Activated CD4-positive, alpha-beta T cell treated with anti-CD3 and anti-CD28 coated beads, Interleukin-2, Interleukin-4, amounts not matched to agents 100 ng/mL and 50 ng/mL, durations not matched to agents 16 hours and 8 hours (primary cell): ENCODE data around the gene CNGA2.

Experiments used
- DNase-seq: peaks from one replicate; pipeline ENCODE4 v3.0.0-alpha.2; 2020; ENCODE audit warnings: low spot score

CNGA2 gene

DNA sequence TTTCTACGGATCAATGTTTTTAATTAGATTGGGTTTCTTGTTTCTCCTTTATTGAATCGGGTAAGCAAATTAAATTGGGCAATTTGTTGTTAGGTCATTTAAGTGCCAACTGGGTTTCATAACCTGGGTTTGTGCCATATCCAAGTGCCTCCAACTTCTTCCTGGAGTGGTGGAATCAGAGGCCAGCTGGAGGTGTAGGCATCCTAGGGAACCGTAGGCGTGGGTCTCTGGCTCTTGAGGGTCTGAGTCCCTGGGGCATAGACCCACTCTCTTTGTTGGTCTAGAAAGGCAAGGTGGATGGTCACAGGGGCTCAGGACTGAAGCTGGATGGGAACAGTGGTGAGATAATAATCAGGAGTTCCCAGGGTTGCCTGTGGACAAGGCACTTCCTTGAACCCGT is 18.3 kb downstream of the CNGA2 start:
- DNase-seq = no peak

DNA sequence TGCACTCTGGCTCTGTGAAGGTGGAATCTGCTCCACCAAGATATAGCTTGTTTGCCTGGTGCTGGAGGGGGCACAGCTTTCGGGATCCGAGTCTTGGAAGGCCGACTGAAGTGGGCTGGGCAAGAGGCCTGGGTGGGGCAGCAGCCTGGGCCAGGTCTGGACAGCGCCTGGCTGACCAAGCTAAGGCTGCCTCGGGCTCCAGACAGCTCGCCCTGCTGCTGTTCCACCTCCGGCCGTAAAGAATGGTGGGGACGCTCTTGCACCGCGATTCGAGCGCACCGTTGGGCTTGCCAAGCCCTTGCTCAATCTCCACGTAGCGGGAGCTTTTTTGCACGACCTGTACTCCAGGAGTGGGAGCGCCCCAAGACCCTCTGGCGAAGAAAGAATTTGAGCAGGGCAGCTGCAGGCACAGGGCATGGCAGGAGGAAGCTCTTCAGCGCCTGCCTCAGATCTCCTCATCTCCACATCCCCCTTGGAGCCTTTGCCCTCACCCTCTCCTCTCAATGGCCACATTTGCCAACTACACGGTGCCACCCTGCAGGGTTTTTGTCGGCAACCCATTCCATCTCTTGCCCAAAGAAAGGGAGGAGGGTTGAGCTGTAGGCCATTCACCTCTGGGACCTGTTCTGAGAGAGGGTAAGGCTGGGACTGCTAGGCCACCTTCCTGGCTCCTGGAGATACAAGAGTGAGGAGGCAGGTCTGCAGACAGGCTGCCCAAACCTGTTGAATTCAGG is 18.9 kb downstream of the CNGA2 start:
- DNase-seq = peak; percentile 19

DNA sequence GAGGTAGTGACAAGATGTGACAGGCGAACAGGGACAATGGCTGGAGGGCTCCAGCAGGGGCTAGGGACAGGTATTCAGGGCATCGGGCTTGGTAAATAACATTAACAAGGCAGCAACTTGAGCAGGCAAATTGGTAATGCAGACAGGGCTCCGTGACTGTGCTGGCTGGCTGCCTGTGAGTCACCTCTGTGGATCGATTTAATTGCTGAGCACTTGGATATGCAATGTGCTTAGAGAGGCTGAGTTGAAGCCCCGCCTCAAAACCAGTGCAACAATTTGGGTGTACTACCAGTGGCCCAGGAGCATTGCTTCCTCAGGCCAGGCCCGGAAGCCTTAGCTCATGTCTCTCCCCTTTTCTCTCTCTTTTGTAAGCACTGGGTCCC is 19.5 kb downstream of the CNGA2 start:
- DNase-seq = no peak

DNA sequence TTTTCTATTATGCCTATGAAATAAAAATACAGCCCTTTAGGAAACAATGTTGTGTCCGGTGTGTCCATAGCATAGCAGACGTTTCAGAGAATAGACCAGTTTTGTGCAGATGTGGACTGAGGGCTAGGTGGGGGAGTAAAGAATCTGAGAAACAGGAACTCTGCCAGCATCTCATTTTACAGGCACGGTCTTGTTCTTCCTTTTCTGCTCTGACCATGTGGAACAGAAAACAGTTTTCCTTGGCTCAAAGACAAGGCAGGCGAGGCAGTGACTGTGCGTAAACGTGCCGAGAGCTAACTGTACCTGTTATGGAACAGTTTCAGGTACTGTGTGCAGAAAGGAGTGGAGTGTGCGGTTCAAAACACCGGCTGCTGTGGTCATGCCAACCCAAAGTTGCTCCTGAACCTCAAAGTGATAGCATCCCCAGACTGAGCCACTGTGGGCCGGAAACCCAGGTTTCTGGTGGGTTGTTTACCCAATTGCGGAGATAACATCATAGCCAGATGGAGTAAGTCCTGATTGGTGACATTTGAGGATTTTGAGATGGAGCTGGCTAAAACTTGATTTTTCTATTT is 20.2 kb downstream of the CNGA2 start:
- no peak for DNase-seq

DNA sequence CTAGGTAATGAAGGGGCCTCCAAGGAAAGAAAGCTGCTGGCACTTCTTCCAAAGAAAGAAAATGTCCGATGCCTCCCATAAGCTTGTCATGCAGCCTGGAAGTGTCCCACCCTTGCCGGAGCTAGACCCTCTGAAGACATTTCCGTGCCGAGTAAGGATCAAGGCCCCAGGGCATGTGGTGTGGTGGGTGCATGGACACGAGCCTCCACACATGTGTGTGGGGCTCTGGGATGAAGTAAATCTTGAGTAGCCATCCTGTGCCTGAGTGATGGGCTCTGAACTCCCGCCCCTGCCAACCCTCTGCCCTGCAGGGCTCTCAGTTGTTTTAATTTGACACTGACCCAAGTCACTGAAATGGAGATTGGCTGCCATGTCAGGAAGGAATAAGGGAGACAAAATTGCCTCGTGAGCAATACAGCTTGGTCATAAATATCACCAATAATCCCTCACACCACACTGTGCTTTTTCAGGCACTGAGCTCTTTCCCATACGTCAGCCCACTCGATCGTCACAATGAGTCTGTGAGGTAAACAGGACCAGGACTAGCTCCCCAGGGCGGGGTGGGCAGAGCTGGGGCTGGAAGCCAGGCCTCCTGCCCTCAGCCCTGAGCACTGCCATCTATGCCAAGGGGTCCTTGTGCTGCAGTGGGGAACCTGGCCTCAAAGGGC is 24.6 kb downstream of the CNGA2 start:
- DNase-seq = no peak

DNA sequence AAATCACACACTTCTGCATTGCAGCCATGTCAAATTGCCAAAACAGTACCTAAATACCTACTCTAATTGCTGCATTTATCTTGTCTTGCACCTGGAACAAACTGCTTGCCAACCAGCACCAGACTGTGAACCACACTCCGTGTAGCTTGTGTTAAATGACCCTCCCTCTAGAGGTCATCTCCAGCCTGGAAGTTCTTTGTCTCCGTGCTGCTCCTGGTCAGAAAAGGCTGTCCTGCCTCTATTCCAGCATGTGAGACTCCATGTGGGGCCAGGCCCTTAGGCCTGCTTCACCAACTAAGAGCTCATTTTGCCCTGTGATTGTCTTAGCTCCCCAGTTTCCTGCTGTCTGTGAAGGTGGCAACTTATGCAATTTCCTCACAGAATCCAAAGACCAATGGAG is 28.3 kb downstream of the CNGA2 start:
- no peak for DNase-seq

DNA sequence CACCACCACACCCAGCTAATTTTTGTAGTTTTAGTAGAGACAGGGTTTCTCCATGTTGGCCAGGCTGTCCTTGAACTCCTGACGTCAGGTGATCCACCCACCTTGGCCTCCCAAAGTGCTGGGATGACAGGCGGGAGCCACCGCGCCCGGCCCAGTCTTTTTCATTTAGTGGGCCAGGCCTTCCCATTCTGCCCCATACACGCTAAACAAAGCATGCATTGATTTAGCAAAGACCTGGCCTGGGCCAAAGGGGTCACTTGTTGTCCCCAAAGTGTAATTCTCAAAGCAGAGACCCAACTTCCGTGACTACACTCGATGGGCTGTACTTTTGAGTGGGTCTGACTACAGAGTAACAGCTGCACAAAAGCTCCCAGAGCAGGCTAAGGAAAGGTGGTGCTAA is 29.2 kb downstream of the CNGA2 start:
- DNase-seq = no peak

DNA sequence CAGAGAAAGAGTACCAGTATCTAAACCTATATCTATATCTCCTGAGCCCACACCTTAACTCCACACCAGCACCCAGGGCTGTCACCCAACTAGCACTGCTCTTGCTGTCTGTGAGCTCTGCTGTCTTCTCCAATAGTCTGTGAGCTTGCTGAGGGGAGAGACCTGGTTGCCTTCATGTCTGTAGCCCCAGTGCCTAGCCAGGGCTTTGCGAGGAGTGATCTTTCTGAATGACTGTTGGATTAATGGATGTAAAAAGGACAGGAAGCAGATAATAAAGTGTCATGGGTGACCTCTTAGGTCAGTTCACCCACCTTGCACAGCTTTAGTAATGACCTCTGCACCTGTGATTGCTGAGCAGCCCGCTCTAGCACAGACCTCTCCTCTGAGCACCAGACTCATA is 30.5 kb downstream of the CNGA2 start:
- DNase-seq = no peak

DNA sequence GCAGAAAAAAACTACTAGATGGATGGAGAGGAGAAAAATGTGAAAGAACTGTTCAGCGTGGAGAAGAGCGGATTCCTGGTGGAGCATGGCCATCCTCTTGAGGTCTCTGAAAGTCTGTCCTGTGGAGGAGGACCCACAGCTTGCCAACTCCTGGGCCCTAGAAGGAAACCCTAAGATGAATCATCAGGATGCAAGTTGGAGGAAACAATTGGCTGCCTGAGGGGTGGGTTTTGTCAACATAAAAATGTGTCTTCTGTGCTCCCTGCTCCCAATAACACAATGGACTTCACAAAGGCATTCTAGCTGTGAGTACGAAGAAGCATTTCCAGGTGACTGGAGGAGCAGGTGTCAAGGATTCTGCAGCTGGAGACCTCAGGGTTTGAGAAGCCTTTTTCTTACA is 37.2 kb downstream of the CNGA2 start:
- no peak for DNase-seq

DNA sequence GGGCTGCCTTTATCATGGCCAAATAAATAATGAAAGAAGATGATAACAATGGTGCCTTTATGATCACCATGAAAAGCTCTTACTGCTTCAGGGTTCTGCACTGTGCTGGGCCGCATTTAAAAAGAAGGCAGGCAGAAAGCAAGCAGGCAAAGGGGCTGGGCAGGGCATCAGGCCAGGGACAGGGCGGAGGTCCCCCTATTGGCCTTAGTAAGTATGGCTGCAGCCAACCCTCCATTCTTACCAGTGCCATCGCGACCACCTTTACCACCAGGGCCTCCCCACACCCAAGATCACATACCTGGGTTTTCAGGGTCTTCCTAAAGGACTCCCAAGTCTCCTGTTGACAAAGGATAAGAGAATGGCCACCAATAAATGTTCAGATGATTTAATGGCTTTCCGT is 38.9 kb downstream of the CNGA2 start:
- DNase-seq = no peak

DNA sequence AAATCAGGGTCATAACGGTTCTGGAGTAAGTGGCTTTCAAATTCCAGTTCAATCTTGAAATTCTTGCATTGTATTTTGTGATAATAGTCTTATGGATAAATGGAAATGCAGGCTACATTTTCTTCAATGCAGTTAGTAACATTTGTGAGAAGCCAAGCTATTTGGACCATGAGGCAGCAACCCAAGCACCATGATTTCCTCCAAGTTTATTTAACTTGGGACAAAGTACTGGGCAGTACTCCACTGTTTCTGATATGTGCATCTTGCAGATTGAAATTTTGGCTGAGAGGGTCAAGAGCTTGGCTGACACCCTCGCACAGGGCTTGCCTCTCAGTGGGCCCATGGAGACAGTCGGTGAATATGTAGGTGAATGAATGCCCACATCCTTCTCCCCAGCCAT is 39.9 kb downstream of the CNGA2 start:
- no peak for DNase-seq

DNA sequence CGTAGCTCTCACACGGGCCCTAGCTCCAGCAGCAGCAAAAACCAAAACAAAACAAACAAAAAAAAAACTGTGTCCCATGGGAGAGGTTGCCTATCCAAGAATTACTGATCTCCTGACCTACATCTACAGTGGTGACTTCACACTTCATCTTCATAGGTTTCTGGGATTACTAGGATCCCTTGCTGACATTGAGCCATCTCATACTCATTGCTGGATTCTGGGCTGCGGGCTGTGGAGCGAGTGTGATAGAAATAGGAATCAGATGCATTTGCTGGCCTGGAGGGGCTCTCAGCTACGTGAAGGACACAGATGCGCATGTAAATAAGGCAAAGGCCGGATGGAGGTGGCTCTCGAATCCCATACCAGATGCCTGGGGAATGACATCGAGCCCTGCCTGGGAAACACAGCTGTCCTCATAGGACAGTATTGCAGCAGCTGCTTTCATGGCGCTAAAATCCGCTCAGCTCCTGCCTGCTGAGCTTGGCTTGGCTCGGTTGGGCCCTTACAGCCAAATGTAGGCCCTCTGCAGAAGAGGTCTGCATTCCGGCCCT is 41.7 kb downstream of the CNGA2 start:
- no peak for DNase-seq

DNA sequence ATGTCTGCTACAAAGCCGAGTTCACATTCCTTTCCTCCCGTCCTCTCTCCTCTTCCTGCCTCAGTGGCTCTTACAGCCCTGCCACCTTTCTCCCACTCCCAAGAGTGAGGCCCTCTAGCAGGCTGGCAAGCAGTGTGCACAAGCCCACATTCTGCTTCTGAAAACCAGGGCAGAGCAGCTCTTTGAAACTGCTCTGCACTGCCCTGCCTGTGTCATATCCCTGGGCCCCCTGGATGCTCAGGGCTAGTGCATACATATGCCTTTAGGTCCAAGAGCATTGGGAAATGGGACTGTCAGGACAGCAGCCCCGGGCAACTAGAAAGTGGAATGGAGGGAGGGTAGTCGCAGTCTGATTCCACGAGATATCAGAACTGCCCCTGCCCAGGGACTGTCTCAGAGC is 42.4 kb downstream of the CNGA2 start:
- no peak for DNase-seq

DNA sequence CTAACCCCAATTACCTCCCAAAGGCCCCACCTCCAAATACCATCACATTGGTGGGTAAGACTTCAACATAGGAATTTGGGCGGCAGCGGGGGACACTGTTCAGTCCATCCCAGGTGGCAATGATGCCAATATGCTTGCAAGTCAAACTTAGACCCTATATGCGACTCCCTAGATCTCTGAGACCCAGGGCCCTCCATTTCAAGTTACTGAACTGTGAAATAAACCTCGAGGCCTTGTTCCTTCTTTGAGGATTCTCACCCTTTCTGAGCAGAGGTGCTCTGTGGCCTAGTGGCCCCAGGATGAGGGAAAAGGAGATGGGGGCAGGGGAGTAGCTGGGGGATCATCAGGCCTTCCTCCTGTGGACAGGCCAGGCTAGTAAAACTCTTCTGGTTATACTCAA is 44.7 kb downstream of the CNGA2 start:
- no peak for DNase-seq

DNA sequence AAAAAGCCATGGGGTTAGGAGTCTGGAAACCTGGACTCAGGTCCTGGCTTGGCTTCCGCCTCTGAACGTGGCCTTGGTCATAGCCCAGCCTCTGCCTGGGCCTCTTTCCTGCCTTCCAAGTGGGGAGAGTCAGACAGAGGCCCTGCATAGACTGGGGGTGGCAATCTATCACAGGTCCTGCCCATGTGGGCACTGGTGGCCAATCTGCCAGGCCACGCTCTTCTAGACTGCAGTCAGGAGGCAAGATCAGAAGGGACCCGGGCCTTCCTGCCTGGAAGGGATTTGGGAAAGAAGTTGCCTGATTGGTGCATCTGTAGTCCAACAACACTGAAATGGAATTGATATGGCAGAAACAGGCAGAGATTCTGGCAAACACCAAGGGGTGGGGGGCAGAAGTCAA is 46.1 kb downstream of the CNGA2 start:
- DNase-seq = no peak

DNA sequence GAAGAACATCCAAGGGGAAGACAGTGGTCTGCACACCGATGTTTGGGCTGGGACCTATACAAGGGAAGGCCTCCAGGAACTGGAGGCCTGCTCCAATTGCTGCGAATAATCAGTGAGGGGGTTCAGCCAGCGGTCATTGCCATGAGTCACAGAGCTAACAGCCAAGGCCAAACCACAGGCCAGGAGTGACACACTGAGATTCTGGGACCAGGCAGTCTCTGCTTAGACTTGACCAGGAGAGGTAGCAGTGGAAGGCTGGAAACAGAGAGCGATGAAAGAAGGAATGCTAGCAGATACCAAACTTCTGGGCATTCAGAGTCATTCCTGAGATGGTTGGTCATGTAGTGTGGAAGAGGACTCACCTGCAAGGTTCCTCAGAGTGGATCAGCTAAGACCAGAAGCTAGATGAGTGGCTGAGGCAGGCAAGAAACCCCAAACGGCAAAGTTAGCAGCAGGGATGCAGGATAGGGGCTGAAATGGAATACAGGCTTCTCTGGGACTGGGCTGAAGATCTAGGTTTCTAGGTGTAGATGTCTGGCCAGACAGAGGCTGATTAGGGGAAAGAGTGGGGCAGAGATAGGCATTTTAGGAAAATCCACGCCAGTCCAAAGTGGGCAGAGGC is 54.7 kb downstream of the CNGA2 start:
- DNase-seq = no peak

DNA sequence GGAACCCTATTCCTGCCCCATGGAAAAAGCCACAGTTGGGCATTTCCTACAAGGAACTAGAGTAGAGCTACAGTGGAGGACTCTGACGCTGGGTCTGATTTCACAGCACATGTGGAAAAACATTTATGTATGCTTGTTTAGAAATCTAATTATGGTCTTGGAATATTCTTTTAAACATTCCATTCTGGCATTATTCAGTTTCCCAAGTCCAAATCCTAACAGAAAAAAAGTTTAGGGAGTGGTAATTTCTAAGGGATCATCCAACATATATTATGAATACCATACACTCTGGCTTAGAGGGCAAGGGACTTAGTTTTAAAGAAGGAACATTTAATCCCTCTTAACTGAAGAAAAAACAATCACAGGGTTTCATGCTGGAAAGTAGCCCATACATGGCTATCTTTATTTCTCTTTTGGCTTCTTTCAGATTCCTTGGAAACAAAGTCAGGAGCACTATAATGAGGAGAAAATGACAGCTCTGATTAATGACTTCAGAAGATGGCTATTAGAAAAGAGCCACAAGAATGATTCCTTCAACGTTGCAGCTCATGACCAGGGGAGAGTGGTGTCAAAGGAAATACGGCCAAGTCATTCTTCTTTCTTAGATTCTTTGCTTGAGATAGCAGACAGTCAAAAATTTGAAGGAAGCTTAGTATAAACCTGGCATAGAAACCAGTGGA is 56.1 kb downstream of the CNGA2 start:
- no peak for DNase-seq

DNA sequence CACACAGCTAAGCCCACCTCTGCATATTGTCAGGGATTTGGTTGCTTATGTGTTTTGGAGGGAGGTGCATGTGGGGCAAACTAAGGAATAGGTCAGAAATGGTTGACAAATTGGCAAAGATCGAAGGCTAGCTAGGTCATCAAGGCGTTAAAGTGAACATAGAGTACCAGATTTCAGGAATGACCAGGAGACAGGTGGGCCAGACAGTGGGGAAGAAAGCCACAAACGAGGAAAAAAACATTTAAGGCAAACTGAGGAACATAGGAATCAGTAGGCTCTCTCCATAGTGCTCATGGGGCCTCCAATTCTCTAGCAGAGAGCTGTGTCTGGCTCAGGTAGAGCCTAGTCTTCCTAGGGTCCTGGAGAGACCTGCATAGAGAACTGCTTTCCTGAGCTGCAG is 57.4 kb downstream of the CNGA2 start:
- no peak for DNase-seq

DNA sequence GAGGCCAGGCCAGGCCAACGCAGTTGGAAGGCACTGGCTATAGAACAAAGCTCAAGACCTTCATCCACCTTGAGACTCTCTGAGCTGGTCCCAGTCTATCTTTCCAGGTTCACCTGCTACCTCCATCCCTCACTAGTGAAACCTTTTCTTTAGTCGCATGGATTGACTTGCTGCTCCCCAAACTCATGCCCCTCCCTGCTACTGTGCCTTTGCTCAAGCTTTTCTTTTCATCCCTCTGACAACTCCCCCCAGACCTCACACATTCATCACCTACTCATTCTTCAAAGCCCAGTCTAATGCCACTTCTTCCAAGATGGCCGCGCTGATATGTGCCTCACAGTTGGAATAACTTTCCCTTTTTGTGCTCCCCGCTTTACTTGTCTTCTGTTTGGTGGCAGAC is 58.0 kb downstream of the CNGA2 start:
- DNase-seq = no peak

DNA sequence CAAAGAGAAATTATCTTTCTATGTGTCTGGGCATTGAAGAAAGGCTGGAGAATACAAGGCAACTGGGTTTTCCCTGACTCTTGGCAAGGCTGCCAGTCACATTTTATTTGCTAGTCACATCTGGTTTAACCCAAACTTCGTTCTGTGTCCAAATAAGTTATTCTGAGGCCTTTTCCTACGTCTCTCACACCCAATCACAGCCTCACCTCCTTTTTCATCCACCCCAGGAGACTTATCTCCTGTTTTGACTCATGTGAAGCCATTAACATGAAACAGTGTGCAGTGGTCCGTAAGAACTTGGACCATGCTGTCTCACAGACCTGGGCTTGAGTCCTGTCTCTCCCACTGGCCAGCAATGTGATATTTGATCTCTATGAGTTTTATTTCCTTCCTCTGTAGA is 59.3 kb downstream of the CNGA2 start:
- DNase-seq = no peak
